Caco-2 (cell line): ENCODE results near the gene POLE3. TPM values are rescaled to one million over a fixed set of nuclear protein-coding genes. Genes with fewer than 3 reads are reported as not detected.

Experiments
- BruUV-seq: library from RNA; stranded (reverse); fragments of 400-500 nt; replicated peaks from 2 replicates; lab custom pipeline; 2021; lab: Mats Ljungman, UMichigan
- CTCF ChIA-PET: fragments of 300-600 bp; sonication (Branson Sonifier 250); formaldehyde crosslinking; loops from one replicate; lab custom pipeline; 2022; ENCODE audit warnings: antibody characterized with exemption; lab: Charles Lee
- POLR2A ChIA-PET: fragments of 300-600 bp; sonication (Branson Sonifier 250); formaldehyde crosslinking; loops from one replicate; lab custom pipeline; 2022; ENCODE audit warnings: antibody characterized with exemption; lab: Charles Lee
- DNase-seq, 2 experiments: peaks; one replicate each; pipeline versions ENCODE4 v3.0.0 to v3.0.0-alpha.2; 2020 to 2022
- H3K27me3 ChIP-seq: replicated peaks from 2 replicates; pipeline ENCODE4 v1.6.0; 2011; ENCODE audit warnings: low read length; ENCODE audit not compliant: control insufficient read depth, insufficient read depth
- H3K36me3 ChIP-seq: 2 replicates; pipeline ENCODE4 v1.5.1; 2011; ENCODE audit warnings: low read length; ENCODE audit not compliant: control insufficient read depth, insufficient read depth
- H3K4me1 ChIP-seq: fragments of 250-450 bp; sonication (Bioruptor Pico); 2 replicates; pipeline ENCODE4 v1.5.1; 2020; ENCODE audit warnings: mild to moderate bottlenecking
- H3K4me3 ChIP-seq: 2 replicates; pipeline ENCODE4 v1.5.1; 2011; ENCODE audit warnings: low read depth, mild to moderate bottlenecking, control low read depth, low read length
- H3K9me3 ChIP-seq: fragments of 250-450 bp; sonication (Bioruptor Pico); 2 replicates; pipeline ENCODE4 v1.5.1; 2020; ENCODE audit warnings: mild to moderate bottlenecking, moderate library complexity
- H3K27ac Mint-ChIP-seq: one replicate; pipeline ENCODE4 v1.8.0; 2022; ENCODE audit warnings: mixed read lengths; ENCODE audit not compliant: unreplicated experiment
- H3K27me3 Mint-ChIP-seq: one replicate; pipeline ENCODE4 v1.8.0; 2022; ENCODE audit warnings: mixed read lengths; ENCODE audit not compliant: insufficient read depth, unreplicated experiment
- H3K36me3 Mint-ChIP-seq: one replicate; pipeline ENCODE4 v1.8.0; 2022; ENCODE audit warnings: mild to moderate bottlenecking, mixed read lengths; ENCODE audit not compliant: insufficient read depth, unreplicated experiment
- H3K4me1 Mint-ChIP-seq: one replicate; pipeline ENCODE4 v1.8.0; 2022; ENCODE audit warnings: low read depth, mixed read lengths; ENCODE audit not compliant: unreplicated experiment
- H3K4me3 Mint-ChIP-seq: one replicate; pipeline ENCODE4 v1.8.0; 2022; ENCODE audit warnings: mild to moderate bottlenecking, moderate library complexity, mixed read lengths; ENCODE audit not compliant: unreplicated experiment
- H3K9me3 Mint-ChIP-seq: one replicate; pipeline ENCODE4 v1.8.0; 2022; ENCODE audit warnings: mixed read lengths; ENCODE audit not compliant: unreplicated experiment
- CTCF ChIP-seq, 2 experiments: fragments of 200-600 bp in 1 of 2; IDR thresholded peaks; 1 replicate in 1 of 2; 2 replicates in 1 of 2; pipeline versions ENCODE4 v1.5.1 to v1.8.0; 2011 to 2022; ENCODE audit warnings: antibody characterized with exemption in 1 of 2, control low read depth in 1 of 2, inconsistent platforms in 1 of 2, low read depth in 1 of 2, low read length in 1 of 2, mild to moderate bottlenecking in 1 of 2, moderate library complexity in 1 of 2; ENCODE audit not compliant: insufficient read depth in 1 of 2, severe bottlenecking in 1 of 2, unreplicated experiment in 1 of 2
- intact Hi-C: fragments of 100-400 bp; cut with micrococcal nuclease; formaldehyde crosslinking; loops from one replicate; pipeline ENCODE4 v1.10.0; 2022; ENCODE audit not compliant: unreplicated experiment
- total RNA-seq: library from RNA; stranded (reverse); gene quantifications from 2 replicates; pipeline ENCODE4 v1.2.3, GENCODE V29; 2022

Gene POLE3
- total RNA-seq, 1 experiment from 2014 or later: 57.2 TPM

- TSS peak; percentile 11 for BruUV-seq
- ChIA-PET CTCF (no interaction called here), POLR2A (interaction anchor here (0.6 to 1.0 kb wide), 2 partner anchors 39 to 146 kb away, joined by 3 read pairs; partner anchors contain the start of genes C9orf43 and POLE3)
- Mint-ChIP-seq H3K4me3 (no peak overlapping the region), H3K9me3 (no peaks in the 10 kb centered on the region), H3K4me1 (no peaks in the 10 kb centered on the region), H3K36me3 (peaks cover 38% of the 10 kb centered on the region), H3K27me3 (no peaks in the 10 kb centered on the region), H3K27ac (no peak overlapping the region)
- Histone ChIP-seq H3K36me3 (peaks cover 10% of the 10 kb centered on the region), H3K4me3 (no peak overlapping the region), H3K4me1 (peaks cover 9% of the 10 kb centered on the region; the same call in 1 of the 2 replicates), H3K27me3 (no peaks in the 10 kb centered on the region), H3K9me3 (no peaks in the 10 kb centered on the region)
- no peak for TF ChIP-seq CTCF (IDR thresholded peaks at IDR 0.05; ENCODE audit: insufficient read depth in 1 of 2, low read depth in 1 of 2, low read length in 1 of 2, severe bottlenecking in 1 of 2, unreplicated experiment in 1 of 2)
- no peak for DNase-seq
- intact Hi-C loops: no loop called here
Measured at GRCh38 chr9:113370806-113371325, 39.6 kb downstream of the POLE3 start.

GRCh38 chr9:113369855-113370140 lies 40.7 kb downstream of the POLE3 start:
- Histone ChIP-seq H3K4me3 (no peak overlapping the region), H3K4me1 (no peaks in the 10 kb centered on the region; the same call in 1 of the 2 replicates), H3K9me3 (no peaks in the 10 kb centered on the region), H3K27me3 (no peaks in the 10 kb centered on the region), H3K36me3 (peaks cover 7% of the 10 kb centered on the region)
- no peak for TF ChIP-seq CTCF (IDR thresholded peaks at IDR 0.05; ENCODE audit: insufficient read depth in 1 of 2, low read depth in 1 of 2, low read length in 1 of 2, severe bottlenecking in 1 of 2, unreplicated experiment in 1 of 2)
- no TSS peak for BruUV-seq
- ChIA-PET CTCF (interaction anchor here (0.6 to 0.7 kb wide), 3 partner anchors 14 to 256 kb away, joined by 3 to 6 read pairs (median 3); no protein-coding TSS in a partner anchor), POLR2A (no interaction called here)
- Mint-ChIP-seq H3K4me1 (no peaks in the 10 kb centered on the region), H3K4me3 (no peak overlapping the region), H3K27me3 (no peaks in the 10 kb centered on the region), H3K27ac (no peak overlapping the region), H3K36me3 (peaks cover 27% of the 10 kb centered on the region), H3K9me3 (no peaks in the 10 kb centered on the region)
- intact Hi-C loops: no loop called here
- DNase-seq: no peak

- CTCF ChIA-PET: no interaction called here
- POLR2A ChIA-PET: interaction anchor here (0.6 kb wide), 1 partner anchor 147 kb away, joined by 3 read pairs; no protein-coding TSS in a partner anchor
- no peaks in the 10 kb centered on the region for H3K9me3 Mint-ChIP-seq
- TF ChIP-seq CTCF (IDR thresholded peaks at IDR 0.05; ENCODE audit: insufficient read depth in 1 of 2, low read depth in 1 of 2, low read length in 1 of 2, severe bottlenecking in 1 of 2, unreplicated experiment in 1 of 2): no peak
- H3K27me3 Mint-ChIP-seq: no peaks in the 10 kb centered on the region
- BruUV-seq: no TSS peak
- Histone ChIP-seq H3K4me3 (no peak overlapping the region), H3K4me1 (no peaks in the 10 kb centered on the region), H3K27me3 (no peaks in the 10 kb centered on the region), H3K9me3 (no peaks in the 10 kb centered on the region), H3K36me3 (peaks cover 5% of the 10 kb centered on the region)
- H3K4me1 Mint-ChIP-seq: no peaks in the 10 kb centered on the region
- no peak overlapping the region for H3K4me3 Mint-ChIP-seq
- no peak overlapping the region for H3K27ac Mint-ChIP-seq
- DNase-seq: no peak
- intact Hi-C loops: no loop called here
- peaks cover 21% of the 10 kb centered on the region for H3K36me3 Mint-ChIP-seq
Measured at GRCh38 chr9:113368982-113369854, 41.3 kb downstream of the POLE3 start.
